ENCODE results near the gene DHFR.

DHFR gene

DNA sequence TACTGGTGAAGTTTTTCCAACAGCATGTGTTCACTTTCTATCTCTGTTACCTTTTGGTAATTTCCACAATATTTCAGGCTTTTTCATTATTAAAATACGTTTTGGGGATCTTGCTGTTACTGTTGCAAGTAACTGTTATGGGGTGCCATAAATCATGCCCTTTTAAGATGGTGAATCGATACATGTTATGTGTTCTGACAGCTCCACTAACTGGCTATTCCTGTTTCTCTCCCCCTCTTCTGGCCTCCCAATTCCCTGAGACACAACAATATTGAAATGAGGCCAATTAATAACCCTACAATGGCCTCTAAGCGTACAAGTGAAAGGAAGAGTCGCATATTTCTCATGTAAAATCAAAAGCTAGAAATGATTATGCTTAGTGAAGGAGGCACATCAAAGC is 13.4 kb downstream of the DHFR start:
- TF ChIP-seq, protein P1, sequence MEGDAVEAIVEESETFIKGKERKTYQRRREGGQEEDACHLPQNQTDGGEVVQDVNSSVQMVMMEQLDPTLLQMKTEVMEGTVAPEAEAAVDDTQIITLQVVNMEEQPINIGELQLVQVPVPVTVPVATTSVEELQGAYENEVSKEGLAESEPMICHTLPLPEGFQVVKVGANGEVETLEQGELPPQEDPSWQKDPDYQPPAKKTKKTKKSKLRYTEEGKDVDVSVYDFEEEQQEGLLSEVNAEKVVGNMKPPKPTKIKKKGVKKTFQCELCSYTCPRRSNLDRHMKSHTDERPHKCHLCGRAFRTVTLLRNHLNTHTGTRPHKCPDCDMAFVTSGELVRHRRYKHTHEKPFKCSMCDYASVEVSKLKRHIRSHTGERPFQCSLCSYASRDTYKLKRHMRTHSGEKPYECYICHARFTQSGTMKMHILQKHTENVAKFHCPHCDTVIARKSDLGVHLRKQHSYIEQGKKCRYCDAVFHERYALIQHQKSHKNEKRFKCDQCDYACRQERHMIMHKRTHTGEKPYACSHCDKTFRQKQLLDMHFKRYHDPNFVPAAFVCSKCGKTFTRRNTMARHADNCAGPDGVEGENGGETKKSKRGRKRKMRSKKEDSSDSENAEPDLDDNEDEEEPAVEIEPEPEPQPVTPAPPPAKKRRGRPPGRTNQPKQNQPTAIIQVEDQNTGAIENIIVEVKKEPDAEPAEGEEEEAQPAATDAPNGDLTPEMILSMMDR (IDR thresholded peaks at IDR 0.05; ENCODE audit: control insufficient read depth, insufficient read depth, low read depth, low read length, missing control alignments), result no peak
- no peak overlapping the region for H3K4me3 ChIP-seq (ENCODE audit: control insufficient read depth, low read depth, low read length)
- DNase-seq (ENCODE audit: low read depth), result no peak

DNA sequence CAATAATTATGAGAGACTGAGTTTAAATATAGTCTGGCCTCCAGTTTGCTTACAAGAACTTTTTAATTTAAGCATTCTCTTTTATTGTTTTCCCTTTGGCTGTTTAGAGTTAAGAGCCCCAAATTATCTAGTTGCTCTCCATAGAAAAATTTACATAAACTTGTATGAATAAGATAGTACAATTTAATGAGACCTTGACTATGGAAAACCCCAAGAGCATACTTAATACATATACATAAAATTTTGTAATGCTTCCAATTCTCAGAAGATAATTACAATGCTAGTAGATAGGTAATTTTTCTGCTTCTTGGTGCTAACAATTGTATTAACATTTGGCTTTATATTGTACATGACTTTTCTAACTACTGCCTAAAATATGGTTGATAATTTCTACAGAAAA is 20.6 kb downstream of the DHFR start:
- H3K4me3 ChIP-seq (ENCODE audit: control insufficient read depth, low read depth, low read length), result no peak overlapping the region
- no peak for DNase-seq (ENCODE audit: low read depth)
- TF ChIP-seq, protein P1 (IDR thresholded peaks at IDR 0.05; ENCODE audit: control insufficient read depth, insufficient read depth, low read depth, low read length, missing control alignments), result no peak

DNA sequence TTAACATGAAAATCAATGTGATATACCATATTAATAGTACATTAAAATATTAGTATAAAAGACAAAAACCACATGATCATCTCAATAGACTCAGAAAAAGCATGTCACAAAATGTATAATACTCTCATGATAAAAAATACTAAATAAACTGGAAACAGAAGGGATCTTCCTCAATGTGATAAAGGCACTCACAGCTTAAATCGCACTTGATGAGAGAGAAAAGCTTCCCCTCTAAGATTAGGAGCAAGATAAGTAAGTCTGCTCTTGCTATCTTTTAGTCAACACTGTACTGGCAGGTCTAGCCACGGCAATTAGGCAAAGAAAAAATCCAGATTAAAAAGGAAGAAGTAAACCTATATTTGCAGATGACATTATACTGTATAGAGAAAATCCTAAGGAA is 22.1 kb downstream of the DHFR start:
- TF ChIP-seq, protein P1 (IDR thresholded peaks at IDR 0.05; ENCODE audit: control insufficient read depth, insufficient read depth, low read depth, low read length, missing control alignments), result no peak
- no peak for DNase-seq (ENCODE audit: low read depth)
- H3K4me3 ChIP-seq (ENCODE audit: control insufficient read depth, low read depth, low read length), result no peak overlapping the region

DNA sequence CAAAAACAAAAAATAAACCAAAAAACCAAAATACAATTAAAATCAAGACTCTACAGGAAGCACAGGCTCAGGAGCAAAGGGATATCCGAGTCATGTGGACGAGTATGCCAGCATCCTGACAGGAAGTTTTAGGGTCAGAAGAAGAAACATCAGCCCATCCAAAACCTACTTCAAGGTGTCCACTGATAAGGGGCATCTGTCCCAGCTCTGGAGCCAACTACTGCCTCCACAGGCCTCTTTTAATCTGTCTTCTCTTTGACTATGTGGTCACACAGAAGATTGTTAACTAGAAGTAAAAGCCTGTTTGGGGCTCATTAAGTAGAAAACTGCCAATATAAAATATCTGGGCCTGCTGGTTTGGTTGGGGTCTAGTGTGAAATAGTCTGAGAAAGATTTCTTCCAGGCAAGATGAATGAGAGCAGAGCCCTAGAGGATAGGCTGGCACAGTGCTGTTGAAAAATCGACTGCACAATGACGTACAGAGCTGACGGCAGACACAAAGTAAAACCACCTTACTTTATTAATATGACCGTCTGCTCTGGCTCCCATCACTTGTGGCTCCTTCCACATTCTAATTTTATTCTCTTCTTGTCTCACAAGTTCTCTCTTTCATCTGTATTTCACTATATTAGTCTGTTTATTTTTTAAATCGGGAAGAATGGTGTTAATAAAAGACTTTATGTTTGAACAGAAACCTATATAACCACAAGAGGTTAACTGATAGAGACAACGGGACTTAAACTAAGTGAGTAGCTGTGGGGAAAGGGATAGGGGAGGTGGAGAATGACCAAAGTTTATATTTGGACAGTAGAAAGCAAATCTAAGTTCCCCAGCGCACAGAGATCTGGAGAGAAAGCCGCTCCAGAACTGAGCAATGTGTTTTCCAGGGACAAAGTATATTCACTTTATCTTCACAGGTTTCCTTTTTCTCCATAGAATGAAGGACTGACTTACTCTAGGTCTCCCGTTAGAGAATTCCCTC is 23.2 kb downstream of the DHFR start:
- H3K4me3 ChIP-seq (ENCODE audit: control insufficient read depth, low read depth, low read length), result no peak overlapping the region
- TF ChIP-seq, protein P1 (IDR thresholded peaks at IDR 0.05; ENCODE audit: control insufficient read depth, insufficient read depth, low read depth, low read length, missing control alignments), result no peak
- DNase-seq (ENCODE audit: low read depth), result no peak

GRCh38 chr5:80629281-80629680 is 25.5 kb downstream of the DHFR start:
- no peak for DNase-seq (ENCODE audit: low read depth)
- no peak overlapping the region for H3K4me3 ChIP-seq (ENCODE audit: control insufficient read depth, low read depth, low read length)
- TF ChIP-seq, protein P1 (IDR thresholded peaks at IDR 0.05; ENCODE audit: control insufficient read depth, insufficient read depth, low read depth, low read length, missing control alignments), result no peak

GRCh38 chr5:80625230-80625629 is 29.6 kb downstream of the DHFR start:
- H3K4me3 ChIP-seq (ENCODE audit: control insufficient read depth, low read depth, low read length), result no peak overlapping the region
- TF ChIP-seq, protein P1 (IDR thresholded peaks at IDR 0.05; ENCODE audit: control insufficient read depth, insufficient read depth, low read depth, low read length, missing control alignments), result no peak
- no peak for DNase-seq (ENCODE audit: low read depth)
